ENCODE data around the gene FNTB. TPM values are rescaled to one million over a fixed set of nuclear protein-coding genes. Genes with fewer than 3 reads are reported as not detected.

FNTB gene
- total RNA-seq, 2 donors from 2014 or later, result 17.2 to 21.3 TPM

DNA sequence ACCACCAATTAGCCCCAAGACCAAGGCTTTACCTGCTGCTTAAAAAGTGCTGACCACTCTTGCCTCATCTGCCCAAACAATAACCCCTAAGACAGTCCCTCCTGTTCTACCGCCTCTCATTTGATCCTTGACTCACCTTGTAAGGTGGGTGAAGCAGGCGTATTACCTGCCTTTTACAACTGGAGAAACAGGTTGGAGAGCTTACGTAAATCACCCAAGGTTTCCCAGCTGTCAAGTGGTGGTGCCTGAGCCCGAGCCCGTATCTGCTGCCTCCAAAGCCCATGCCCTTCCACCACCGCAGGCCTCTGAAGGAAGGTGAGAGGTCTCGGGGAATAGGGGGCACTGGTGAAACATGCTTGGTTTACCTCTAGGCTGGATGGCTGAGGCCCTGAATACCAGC lies 79.0 kb downstream of the FNTB start:
- DNase-seq, result no peak
- H3K27me3 Mint-ChIP-seq (ENCODE audit: insufficient read depth), result no peaks in the 10 kb centered on the region
- H3K36me3 Mint-ChIP-seq (ENCODE audit: low read depth), result peaks cover 64% of the 10 kb centered on the region

DNA sequence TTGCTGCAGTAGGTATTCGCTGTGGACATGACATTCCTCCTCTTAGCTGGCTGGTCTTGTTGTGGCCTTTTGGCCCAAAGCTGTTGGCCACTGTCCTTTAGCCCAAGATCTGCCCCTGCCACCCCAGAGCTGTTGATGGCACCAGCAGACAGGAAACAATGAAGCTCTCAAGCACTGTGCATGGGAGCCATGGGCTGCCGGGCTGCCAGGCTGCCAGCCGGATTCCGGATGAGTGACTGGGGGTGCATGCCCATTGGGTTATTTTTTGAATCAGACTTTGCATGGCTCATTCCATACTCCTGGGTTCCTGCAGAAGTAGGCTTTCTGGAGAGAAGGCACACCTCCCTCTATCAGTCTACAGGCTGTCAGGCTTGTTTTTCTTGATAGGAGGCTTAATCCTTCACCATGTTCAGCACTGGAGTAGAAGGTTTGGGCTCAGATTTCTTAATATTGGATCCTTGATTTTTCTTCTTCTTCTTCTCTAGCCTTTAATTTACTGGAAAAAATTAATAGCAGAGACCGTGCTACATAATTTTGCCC lies 83.2 kb downstream of the FNTB start:
- DNase-seq, result no peak
- Mint-ChIP-seq H3K27ac (no peak overlapping the region), H3K9me3 (no peaks in the 10 kb centered on the region), H3K4me3 (no peak overlapping the region), H3K27me3 (ENCODE audit: insufficient read depth) (no peaks in the 10 kb centered on the region), H3K36me3 (ENCODE audit: low read depth) (peaks cover 30% of the 10 kb centered on the region), H3K4me1 (no peaks in the 10 kb centered on the region)
- Histone ChIP-seq H3K9me3 (ENCODE audit: control insufficient read depth, low read length) (peaks cover 4% of the 10 kb centered on the region), H3K27ac (ENCODE audit: low read depth, low read length) (no peak overlapping the region), H3K36me3 (ENCODE audit: control insufficient read depth, insufficient read depth, low read length) (peaks cover 35% of the 10 kb centered on the region), H3K4me3 (ENCODE audit: low read length) (no peak overlapping the region), H3K27me3 (ENCODE audit: control insufficient read depth, insufficient read depth, low read length, poor library complexity, severe bottlenecking) (no peaks in the 10 kb centered on the region), H3K9ac (ENCODE audit: extremely low read depth, low read length, poor library complexity, severe bottlenecking) (no peak overlapping the region), H3K4me1 (ENCODE audit: control insufficient read depth, insufficient read depth, low read length) (no peaks in the 10 kb centered on the region)
- TF ChIP-seq, protein P1, sequence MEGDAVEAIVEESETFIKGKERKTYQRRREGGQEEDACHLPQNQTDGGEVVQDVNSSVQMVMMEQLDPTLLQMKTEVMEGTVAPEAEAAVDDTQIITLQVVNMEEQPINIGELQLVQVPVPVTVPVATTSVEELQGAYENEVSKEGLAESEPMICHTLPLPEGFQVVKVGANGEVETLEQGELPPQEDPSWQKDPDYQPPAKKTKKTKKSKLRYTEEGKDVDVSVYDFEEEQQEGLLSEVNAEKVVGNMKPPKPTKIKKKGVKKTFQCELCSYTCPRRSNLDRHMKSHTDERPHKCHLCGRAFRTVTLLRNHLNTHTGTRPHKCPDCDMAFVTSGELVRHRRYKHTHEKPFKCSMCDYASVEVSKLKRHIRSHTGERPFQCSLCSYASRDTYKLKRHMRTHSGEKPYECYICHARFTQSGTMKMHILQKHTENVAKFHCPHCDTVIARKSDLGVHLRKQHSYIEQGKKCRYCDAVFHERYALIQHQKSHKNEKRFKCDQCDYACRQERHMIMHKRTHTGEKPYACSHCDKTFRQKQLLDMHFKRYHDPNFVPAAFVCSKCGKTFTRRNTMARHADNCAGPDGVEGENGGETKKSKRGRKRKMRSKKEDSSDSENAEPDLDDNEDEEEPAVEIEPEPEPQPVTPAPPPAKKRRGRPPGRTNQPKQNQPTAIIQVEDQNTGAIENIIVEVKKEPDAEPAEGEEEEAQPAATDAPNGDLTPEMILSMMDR (conservative IDR thresholded peaks at IDR 0.05), result no peak
- 91 to 100% methylated on average over 5 of the region's 5 CpGs for WGBS, 2 experiments (ENCODE audit: insufficient coverage in 1 of 2, insufficient read length in 1 of 2)

More for the DNA sequence above, 79.0 kb downstream of the FNTB start:
- Histone ChIP-seq H3K36me3 (ENCODE audit: control insufficient read depth, insufficient read depth, low read length) (peaks cover 42% of the 10 kb centered on the region), H3K9ac (ENCODE audit: extremely low read depth, low read length, poor library complexity, severe bottlenecking) (no peak overlapping the region), H3K27ac (ENCODE audit: low read depth, low read length) (no peak overlapping the region), H3K4me1 (ENCODE audit: control insufficient read depth, insufficient read depth, low read length) (no peaks in the 10 kb centered on the region), H3K27me3 (ENCODE audit: control insufficient read depth, insufficient read depth, low read length, poor library complexity, severe bottlenecking) (no peaks in the 10 kb centered on the region), H3K4me3 (ENCODE audit: low read length) (no peak overlapping the region), H3K9me3 (ENCODE audit: control insufficient read depth, low read length) (peaks cover 4% of the 10 kb centered on the region)
- TF ChIP-seq, protein P1 (conservative IDR thresholded peaks at IDR 0.05), result no peak
- Mint-ChIP-seq H3K27ac (no peak overlapping the region), H3K9me3 (no peaks in the 10 kb centered on the region), H3K4me3 (no peak overlapping the region), H3K4me1 (no peaks in the 10 kb centered on the region)
- WGBS, 2 experiments (ENCODE audit: insufficient coverage in 1 of 2, insufficient read length in 1 of 2), result 94 to 96% methylated on average over 4 to 7 of the region's 7 CpGs

DNA sequence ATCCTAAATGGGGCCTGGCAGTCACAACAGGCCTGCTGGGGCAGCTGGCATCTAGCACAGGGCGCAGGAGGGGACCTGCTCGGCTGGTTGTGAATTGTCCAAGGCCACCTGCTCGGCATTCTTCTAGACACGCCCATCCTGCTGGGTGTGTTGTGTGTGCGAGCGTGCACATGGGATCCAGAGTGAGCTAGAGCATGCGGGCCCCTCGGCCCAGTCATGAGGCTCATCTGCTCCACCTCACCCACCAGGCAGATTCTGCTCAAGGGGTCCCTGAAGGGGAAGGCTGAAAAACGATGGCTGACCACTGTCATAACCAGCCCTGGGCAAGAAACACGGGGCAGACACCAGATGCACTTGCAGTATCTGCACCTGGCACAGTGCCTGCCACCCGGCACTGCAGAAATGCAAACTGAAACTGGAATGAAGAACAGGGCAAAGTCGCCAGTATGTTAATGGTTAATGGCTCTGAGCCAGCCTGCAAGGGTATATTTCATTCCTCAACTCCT lies 83.8 kb downstream of the FNTB start:
- 94 to 95% methylated on average over 8 to 12 of the region's 12 CpGs for WGBS, 2 experiments (ENCODE audit: insufficient coverage in 1 of 2, insufficient read length in 1 of 2)
- no peak overlapping the region for H3K27ac ChIP-seq (ENCODE audit: low read depth, low read length)
- no peaks in the 10 kb centered on the region for H3K27me3 ChIP-seq (ENCODE audit: control insufficient read depth, insufficient read depth, low read length, poor library complexity, severe bottlenecking)
- peaks cover 36% of the 10 kb centered on the region for H3K36me3 ChIP-seq (ENCODE audit: control insufficient read depth, insufficient read depth, low read length)
- Mint-ChIP-seq H3K27me3 (ENCODE audit: insufficient read depth) (no peaks in the 10 kb centered on the region), H3K4me1 (no peaks in the 10 kb centered on the region), H3K9me3 (no peaks in the 10 kb centered on the region), H3K36me3 (ENCODE audit: low read depth) (peaks cover 31% of the 10 kb centered on the region), H3K4me3 (no peak overlapping the region), H3K27ac (no peak overlapping the region)
- H3K4me3 ChIP-seq (ENCODE audit: low read length), result no peak overlapping the region
- H3K4me1 ChIP-seq (ENCODE audit: control insufficient read depth, insufficient read depth, low read length), result no peaks in the 10 kb centered on the region
- TF ChIP-seq, protein P1 (conservative IDR thresholded peaks at IDR 0.05), result no peak
- peaks cover 4% of the 10 kb centered on the region for H3K9me3 ChIP-seq (ENCODE audit: control insufficient read depth, low read length)
- H3K9ac ChIP-seq (ENCODE audit: extremely low read depth, low read length, poor library complexity, severe bottlenecking), result no peak overlapping the region
- DNase-seq, result no peak

Data from endodermal cell (in vitro differentiated cells).